Measurements from ENCODE around the gene ATG101. TPM values are rescaled to one million over a fixed set of nuclear protein-coding genes. Genes with fewer than 3 reads are reported as not detected.

Gene ATG101
- total RNA-seq, 4 donors from 2014 or later = 40.7 to 61.1 (median 48.0) TPM

DNA sequence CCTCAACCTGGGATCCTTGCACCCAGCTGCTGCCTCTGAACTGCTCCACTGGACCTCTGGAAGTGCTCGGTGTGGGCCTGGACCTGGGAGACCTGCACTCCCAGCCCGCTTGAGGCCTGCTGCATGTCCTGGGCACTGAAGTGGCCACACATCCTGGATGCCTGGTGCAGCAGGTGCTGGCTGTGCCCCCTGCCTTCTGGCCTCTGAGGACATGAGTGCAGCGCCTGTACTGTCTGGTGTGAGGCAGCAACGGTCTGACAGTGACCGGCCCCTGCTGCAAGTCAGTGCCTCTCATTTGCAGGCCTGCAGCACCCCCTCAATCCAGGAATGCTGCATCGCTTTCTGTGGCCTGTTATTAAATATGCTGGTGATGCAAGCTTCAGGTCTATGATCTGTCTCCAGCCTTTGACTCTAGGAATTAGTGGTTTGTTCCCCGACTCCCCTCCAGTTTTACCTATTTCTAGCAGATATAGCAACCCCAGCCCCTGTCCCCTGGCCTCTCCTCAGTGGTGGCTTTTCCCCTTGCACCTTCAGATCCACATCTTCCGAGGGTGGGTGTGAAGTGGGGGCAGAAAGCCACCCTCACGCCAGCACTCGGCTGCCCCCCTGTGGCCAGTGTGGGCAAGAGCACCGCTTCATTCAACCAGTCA, 13.3 kb downstream of the ATG101 start:
- H3K9me3 ChIP-seq = no peaks in the 10 kb centered on the region
- peak overlapping the region in 2 of 3 donors; percentile 51 to 56 for H3K27ac ChIP-seq
- H3K36me3 ChIP-seq = peaks cover 1 to 4% of the 10 kb centered on the region in 2 donors
- H3K27me3 ChIP-seq = no peaks in the 10 kb centered on the region
- H3K4me3 ChIP-seq (replicated peaks in 1 of 3) = no peak overlapping the region
- peak; percentile 48 to 57 for DNase-seq
- 35 to 37% methylated on average over 8 to 10 of the region's 11 CpGs for WGBS, 2 donors
- intact Hi-C loops (cut with DNase I) = loop anchor here (2.0 kb wide), 1 partner anchor 58 kb away; no protein-coding TSS in a partner anchor
- H3K4me1 ChIP-seq = peaks cover 8 to 24% of the 10 kb centered on the region in 2 donors
- TF ChIP-seq, protein P1, sequence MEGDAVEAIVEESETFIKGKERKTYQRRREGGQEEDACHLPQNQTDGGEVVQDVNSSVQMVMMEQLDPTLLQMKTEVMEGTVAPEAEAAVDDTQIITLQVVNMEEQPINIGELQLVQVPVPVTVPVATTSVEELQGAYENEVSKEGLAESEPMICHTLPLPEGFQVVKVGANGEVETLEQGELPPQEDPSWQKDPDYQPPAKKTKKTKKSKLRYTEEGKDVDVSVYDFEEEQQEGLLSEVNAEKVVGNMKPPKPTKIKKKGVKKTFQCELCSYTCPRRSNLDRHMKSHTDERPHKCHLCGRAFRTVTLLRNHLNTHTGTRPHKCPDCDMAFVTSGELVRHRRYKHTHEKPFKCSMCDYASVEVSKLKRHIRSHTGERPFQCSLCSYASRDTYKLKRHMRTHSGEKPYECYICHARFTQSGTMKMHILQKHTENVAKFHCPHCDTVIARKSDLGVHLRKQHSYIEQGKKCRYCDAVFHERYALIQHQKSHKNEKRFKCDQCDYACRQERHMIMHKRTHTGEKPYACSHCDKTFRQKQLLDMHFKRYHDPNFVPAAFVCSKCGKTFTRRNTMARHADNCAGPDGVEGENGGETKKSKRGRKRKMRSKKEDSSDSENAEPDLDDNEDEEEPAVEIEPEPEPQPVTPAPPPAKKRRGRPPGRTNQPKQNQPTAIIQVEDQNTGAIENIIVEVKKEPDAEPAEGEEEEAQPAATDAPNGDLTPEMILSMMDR (IDR thresholded peaks at IDR 0.05) = peak; percentile 86 to 96 (median 92)
- TF ChIP-seq POLR2A (IDR thresholded peaks at IDR 0.05) = no peak

DNA sequence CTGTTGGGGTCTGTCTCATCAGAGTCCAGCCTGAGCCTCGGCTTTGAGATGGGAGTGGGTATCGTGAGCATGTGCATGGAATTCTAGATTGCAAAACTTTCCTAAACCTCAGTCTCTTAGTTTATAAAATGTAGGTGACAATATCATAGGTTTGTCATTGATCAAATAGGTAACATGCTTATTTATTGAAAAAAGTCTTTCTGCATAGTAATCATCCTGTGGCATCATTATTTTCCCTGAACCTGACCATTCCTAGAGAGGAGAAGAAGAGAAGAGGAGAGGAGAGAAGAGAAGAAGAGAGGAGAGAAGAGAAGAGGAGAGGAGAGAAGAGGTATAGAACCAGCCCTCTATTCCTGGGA, 13.8 kb downstream of the ATG101 start:
- H3K9me3 ChIP-seq = no peaks in the 10 kb centered on the region
- TF ChIP-seq, protein P1 (IDR thresholded peaks at IDR 0.05) = peak in 1 of 6 experiments; percentile 3
- no peak for TF ChIP-seq POLR2A (IDR thresholded peaks at IDR 0.05)
- DNase-seq = no peak
- H3K27ac ChIP-seq = no peak overlapping the region
- WGBS, 2 donors = 0 to 11% methylated on average over 2 of the region's 2 CpGs
- no peaks in the 10 kb centered on the region for H3K27me3 ChIP-seq
- H3K36me3 ChIP-seq = no peaks in the 10 kb centered on the region
- no peak overlapping the region for H3K4me3 ChIP-seq (replicated peaks in 1 of 3)
- intact Hi-C loops (cut with DNase I) = loop anchor here (2.0 kb wide), 1 partner anchor 59 kb away; no protein-coding TSS in a partner anchor
- peaks cover 8 to 24% of the 10 kb centered on the region in 2 donors for H3K4me1 ChIP-seq

DNA sequence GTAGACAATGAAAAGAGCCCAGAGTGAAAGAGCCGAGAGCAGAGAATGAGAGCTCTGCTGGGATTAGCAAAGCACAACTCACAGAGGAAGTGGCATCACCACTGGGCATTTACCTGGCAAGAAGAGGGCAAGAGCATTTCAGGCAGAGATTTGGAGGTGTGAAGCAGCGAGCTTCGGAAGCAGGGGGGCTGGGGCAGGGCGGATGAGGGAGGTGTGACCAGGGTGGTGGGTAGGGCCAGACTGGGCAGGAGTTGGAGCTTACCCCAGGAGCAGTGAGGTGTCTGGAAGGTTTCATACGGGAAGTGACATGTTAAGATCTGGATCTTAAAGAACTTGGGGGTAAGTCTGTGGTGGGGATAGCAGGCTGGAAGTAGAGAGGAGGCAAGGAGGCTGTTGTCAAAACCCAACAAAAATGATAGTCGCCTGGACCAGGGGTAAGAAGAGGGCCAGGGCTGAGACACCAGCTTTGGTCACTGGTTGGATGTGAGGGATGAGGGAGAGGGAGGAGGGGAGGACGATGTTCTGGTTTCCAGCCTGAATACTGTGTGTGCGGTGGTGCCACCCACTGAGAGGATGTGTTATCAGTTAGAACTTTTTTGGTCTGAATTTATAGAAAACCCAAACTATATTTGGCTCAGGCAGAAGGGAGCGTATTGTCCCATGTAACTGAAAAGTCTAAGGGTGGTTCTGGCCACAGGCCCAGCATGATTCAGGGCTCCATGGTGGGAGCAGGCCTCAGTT, 14.9 kb downstream of the ATG101 start:
- Histone ChIP-seq H3K9me3 (no peaks in the 10 kb centered on the region), H3K27ac (no peak overlapping the region), H3K27me3 (no peaks in the 10 kb centered on the region), H3K4me3 (replicated peaks in 1 of 3) (no peak overlapping the region), H3K36me3 (no peaks in the 10 kb centered on the region), H3K4me1 (peaks cover 8 to 24% of the 10 kb centered on the region in 2 donors)
- TF ChIP-seq, protein P1 (IDR thresholded peaks at IDR 0.05) = no peak
- TF ChIP-seq POLR2A (IDR thresholded peaks at IDR 0.05) = no peak
- DNase-seq = no peak
- intact Hi-C loops (cut with DNase I) = no loop called here
- 90% methylated on average over 9 of the region's 9 CpGs for WGBS, 2 donors

DNA sequence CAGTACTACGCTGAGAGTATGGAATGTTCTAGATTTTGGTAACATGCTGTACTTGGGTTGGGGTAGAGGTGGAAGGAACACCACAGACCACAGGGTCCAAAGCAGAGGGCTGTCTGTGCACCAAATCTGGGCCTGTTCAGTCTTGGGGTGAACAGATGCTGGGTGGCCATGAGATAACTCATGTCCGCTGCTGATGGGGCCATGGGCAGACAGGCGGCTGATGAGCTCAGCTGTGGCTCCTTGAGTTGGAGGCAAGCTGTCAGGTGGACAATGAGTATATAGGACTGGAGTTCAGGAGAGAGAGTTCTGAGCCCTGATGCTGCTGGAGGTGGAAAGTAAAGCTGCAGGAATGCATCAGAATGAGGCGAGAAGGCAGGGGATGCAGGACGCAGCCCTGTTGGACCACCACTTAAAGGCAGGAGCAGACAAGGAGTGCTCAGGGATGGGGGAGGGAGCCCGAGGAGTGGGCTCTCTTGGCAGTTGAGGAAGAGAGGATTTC, 16.0 kb downstream of the ATG101 start:
- Histone ChIP-seq H3K4me3 (replicated peaks in 1 of 3) (no peak overlapping the region), H3K9me3 (no peaks in the 10 kb centered on the region), H3K27ac (no peak overlapping the region), H3K4me1 (peaks cover 7 to 18% of the 10 kb centered on the region in 2 donors), H3K36me3 (no peaks in the 10 kb centered on the region), H3K27me3 (no peaks in the 10 kb centered on the region)
- intact Hi-C loops (cut with DNase I) = no loop called here
- no peak for DNase-seq
- WGBS, 2 donors = 89 to 92% methylated on average over 6 of the region's 6 CpGs
- TF ChIP-seq POLR2A (IDR thresholded peaks at IDR 0.05) = no peak
- TF ChIP-seq, protein P1 (IDR thresholded peaks at IDR 0.05) = no peak

DNA sequence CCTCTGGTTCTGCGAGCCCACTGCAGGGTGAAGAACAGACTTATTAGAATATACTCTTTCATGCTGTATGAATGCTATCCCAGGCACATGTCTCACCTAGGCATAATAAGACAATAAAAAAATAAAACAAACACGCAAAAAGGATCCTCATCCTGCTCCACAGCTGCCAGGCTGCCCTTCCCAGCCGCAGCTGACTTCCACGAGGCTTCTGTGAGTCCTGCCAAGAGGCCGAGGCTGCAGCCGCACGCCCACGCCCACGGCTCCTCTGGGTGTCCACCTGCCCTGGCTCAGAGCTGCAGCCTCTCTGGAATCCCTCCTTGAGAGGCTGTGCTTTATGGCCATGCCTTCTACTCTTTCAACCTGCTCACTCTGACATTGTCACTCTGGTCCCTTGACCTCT, 16.6 kb downstream of the ATG101 start:
- no peaks in the 10 kb centered on the region for H3K9me3 ChIP-seq
- H3K4me3 ChIP-seq (replicated peaks in 1 of 3) = no peak overlapping the region
- H3K27me3 ChIP-seq = no peaks in the 10 kb centered on the region
- H3K4me1 ChIP-seq = peaks cover 5 to 14% of the 10 kb centered on the region in 2 donors
- no peaks in the 10 kb centered on the region for H3K36me3 ChIP-seq
- peak; percentile 80 to 86 for DNase-seq
- TF ChIP-seq, protein P1 (IDR thresholded peaks at IDR 0.05) = no peak
- no peak for TF ChIP-seq POLR2A (IDR thresholded peaks at IDR 0.05)
- WGBS, 2 donors = 29 to 39% methylated on average over 9 of the region's 9 CpGs
- intact Hi-C loops (cut with DNase I) = no loop called here
- no peak overlapping the region for H3K27ac ChIP-seq
